Umbilical cord (tissue), 2 donors: ENCODE data around the gene NDUFB10. TPM values are rescaled to one million over a fixed set of nuclear protein-coding genes. Genes with fewer than 3 reads are reported as not detected.
"Not testable (repeated sequence)": the region's sequence is repeated elsewhere in the genome, so short reads cannot be mapped to it uniquely, and the experiment has no call there.

Experiments used
- DNase-seq: peaks from one replicate; pipeline ENCODE4 v3.0.0-alpha.2; 2015; ENCODE audit warnings: low spot score
- total RNA-seq: library from RNA; depleted of rRNA; stranded (reverse); fragments of >200 nt; gene quantifications from one replicate; pipeline ENCODE4 v1.2.3, GENCODE V29; 2014; ENCODE audit warnings: low replicate concordance; ENCODE audit not compliant: insufficient read depth

Gene NDUFB10
- total RNA-seq, 1 donor from 2014 or later: 111 TPM

GRCh38 chr16:1924095-1924494, 35.2 kb upstream of the NDUFB10 start:
- no peak for DNase-seq

- no peak for DNase-seq
Measured at GRCh38 chr16:1926271-1926670, 33.1 kb upstream of the NDUFB10 start.

GRCh38 chr16:1929105-1929504, 30.2 kb upstream of the NDUFB10 start:
- DNase-seq: peak; percentile 64

- peak; percentile 83 for DNase-seq
Measured at GRCh38 chr16:1929578-1930337, 29.6 kb upstream of the NDUFB10 start.

- DNase-seq: no peak
Measured at GRCh38 chr16:1930338-1930720, 29.0 kb upstream of the NDUFB10 start.

- DNase-seq: peak; percentile 47
Measured at GRCh38 chr16:1932050-1933028, 27.0 kb upstream of the NDUFB10 start.

GRCh38 chr16:1933097-1933661, 26.2 kb upstream of the NDUFB10 start:
- DNase-seq: no peak

GRCh38 chr16:1936945-1937479, 22.3 kb upstream of the NDUFB10 start:
- DNase-seq: no peak

GRCh38 chr16:1938316-1938715, 21.0 kb upstream of the NDUFB10 start:
- no peak for DNase-seq

GRCh38 chr16:1938910-1939309, 20.4 kb upstream of the NDUFB10 start:
- no peak for DNase-seq

GRCh38 chr16:1939833-1940232, 19.5 kb upstream of the NDUFB10 start:
- DNase-seq: not testable (repeated sequence)

GRCh38 chr16:1940273-1941161, 18.8 kb upstream of the NDUFB10 start:
- DNase-seq: no peak

- no peak for DNase-seq
Measured at GRCh38 chr16:1941162-1942046, 17.9 kb upstream of the NDUFB10 start.

- DNase-seq: no peak
Measured at GRCh38 chr16:1942047-1942809, 17.1 kb upstream of the NDUFB10 start.

- peak; percentile 100 for DNase-seq
Measured at GRCh38 chr16:1942810-1943726, 16.3 kb upstream of the NDUFB10 start, which contains the start of gene MSRB1. TSS of gene MSRB1 (minus strand) at chr16:1943199. CDS start at chr16:1943156, 43 bp downstream.

- DNase-seq: no peak
Measured at GRCh38 chr16:1944612-1945199, 14.6 kb upstream of the NDUFB10 start.
